Measurements from ENCODE around the gene GPR55. TPM values are rescaled to one million over a fixed set of nuclear protein-coding genes. Genes with fewer than 3 reads are reported as not detected.
A peak's percentile ranks its signal among the peaks of the same experiment; 100 is the strongest.

Gene GPR55
- total and polyA plus RNA-seq, 10 donors: 0.86 to 6.8 (median 3.1) TPM

DNA sequence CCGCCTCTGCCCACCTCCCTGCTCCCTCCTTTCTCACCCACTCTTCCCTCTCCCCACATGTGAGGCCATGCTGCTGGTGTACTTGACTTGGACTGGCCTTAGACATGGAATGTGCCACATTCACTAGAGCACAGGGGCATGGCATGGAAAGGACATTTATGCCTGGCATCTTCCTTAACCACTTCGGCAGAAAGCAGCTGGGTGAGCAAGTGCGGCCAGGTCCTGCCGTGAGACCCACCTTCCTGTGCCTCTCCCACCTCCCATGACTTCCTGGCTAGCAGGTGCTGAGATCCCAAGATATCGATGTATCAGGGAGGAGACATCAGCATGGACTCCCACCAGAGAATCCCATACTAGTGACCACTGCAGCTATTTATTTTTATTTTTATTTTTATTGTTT lies 13.0 kb downstream of the GPR55 start:
- WGBS, 5 donors: 79 to 97% (median 90%) methylated on average over 5 of the region's 5 CpGs
- intact Hi-C loops (cut with DNase I; ENCODE audit: low total_unique reads): loop anchor here (5.0 to 10.0 kb wide), 2 partner anchors 65 to 73 kb away; no protein-coding TSS in a partner anchor

DNA sequence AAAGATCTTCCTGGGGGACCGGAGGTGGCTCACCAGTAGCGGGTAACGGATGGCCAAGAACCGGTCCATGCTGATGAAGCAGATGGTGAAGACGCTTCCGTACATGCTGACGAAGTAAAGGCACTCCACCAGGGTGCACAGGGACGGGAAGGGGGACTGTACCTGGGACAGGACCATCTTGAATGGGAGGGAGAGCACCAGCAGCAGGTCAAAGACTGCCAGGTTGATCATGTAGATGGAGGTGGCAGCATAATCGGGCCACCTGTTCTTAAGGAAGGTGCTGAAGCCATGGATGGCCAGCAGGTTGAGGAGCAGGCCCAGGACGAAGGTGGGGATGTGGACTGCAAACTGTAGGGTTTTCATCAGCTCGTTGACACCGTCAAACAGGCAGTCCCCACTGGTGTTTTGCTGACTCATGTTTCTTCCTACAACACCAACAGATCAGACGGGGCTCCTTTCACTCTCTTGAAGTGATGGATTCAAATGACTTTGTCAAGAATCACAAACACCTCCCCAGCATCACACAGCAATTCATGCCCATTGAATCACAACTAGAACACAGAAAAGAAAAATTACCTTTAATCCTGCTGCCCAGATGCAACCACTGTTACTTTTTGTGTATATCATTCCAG lies 14.4 kb downstream of the GPR55 start:
- H3K36me3 ChIP-seq: peaks cover 0 to 10% (median 0%) of the 10 kb centered on the region in 6 donors
- H3K9me3 ChIP-seq: no peaks in the 10 kb centered on the region
- intact Hi-C loops (cut with DNase I; ENCODE audit: low total_unique reads): loop anchor here (5.0 to 10.0 kb wide), 2 partner anchors 63 to 74 kb away; no protein-coding TSS in a partner anchor
- no peak overlapping the region for H3K4me3 ChIP-seq
- no peak for TF ChIP-seq CTCF (IDR thresholded peaks at IDR 0.05 in 8 of 11, conservative IDR thresholded peaks at IDR 0.05 in 3 of 11)
- no peak for TF ChIP-seq POLR2AphosphoS5 (IDR thresholded peaks at IDR 0.05)
- TF ChIP-seq POLR2A (IDR thresholded peaks at IDR 0.05): no peak
- H3K27ac ChIP-seq: no peak overlapping the region
- WGBS, 5 donors: 74 to 81% (median 77%) methylated on average over 13 of the region's 13 CpGs
- H3K27me3 ChIP-seq (replicated peaks in 1 of 7): peaks cover 0 to 14% (median 0%) of the 10 kb centered on the region in 7 donors
- peak; percentile 47 for DNase-seq
- peaks cover 0 to 20% (median 3%) of the 10 kb centered on the region in 6 donors for H3K4me1 ChIP-seq

More for the DNA sequence above, 13.0 kb downstream of the GPR55 start:
- DNase-seq: peak; percentile 14
- peaks cover 0 to 10% (median 0%) of the 10 kb centered on the region in 6 donors for H3K36me3 ChIP-seq
- peaks cover 0 to 15% (median 3%) of the 10 kb centered on the region in 6 donors for H3K4me1 ChIP-seq
- H3K4me3 ChIP-seq: no peak overlapping the region
- TF ChIP-seq POLR2A (IDR thresholded peaks at IDR 0.05): no peak
- TF ChIP-seq POLR2AphosphoS5 (IDR thresholded peaks at IDR 0.05): no peak
- TF ChIP-seq CTCF (IDR thresholded peaks at IDR 0.05 in 8 of 11, conservative IDR thresholded peaks at IDR 0.05 in 3 of 11): no peak
- peaks cover 0 to 14% (median 0%) of the 10 kb centered on the region in 7 donors for H3K27me3 ChIP-seq (replicated peaks in 1 of 7)
- H3K27ac ChIP-seq: no peak overlapping the region
- H3K9me3 ChIP-seq: no peaks in the 10 kb centered on the region

- Histone ChIP-seq H3K36me3 (peaks cover 0 to 10% (median 0%) of the 10 kb centered on the region in 6 donors), H3K4me3 (no peak overlapping the region), H3K27ac (no peak overlapping the region), H3K4me1 (peaks cover 0 to 26% (median 3%) of the 10 kb centered on the region in 6 donors), H3K9me3 (no peaks in the 10 kb centered on the region), H3K27me3 (replicated peaks in 1 of 7) (peaks cover 0 to 10% (median 0%) of the 10 kb centered on the region in 7 donors)
- TF ChIP-seq POLR2A (IDR thresholded peaks at IDR 0.05) (no peak), CTCF (IDR thresholded peaks at IDR 0.05 in 8 of 11, conservative IDR thresholded peaks at IDR 0.05 in 3 of 11) (no peak), POLR2AphosphoS5 (IDR thresholded peaks at IDR 0.05) (no peak)
- DNase-seq: peak; percentile 61
- WGBS, 5 donors: 87 to 95% (median 93%) methylated on average over 18 of the region's 18 CpGs
- intact Hi-C loops (cut with DNase I; ENCODE audit: low total_unique reads): loop anchor here (5.0 to 10.0 kb wide), 2 partner anchors 63 to 75 kb away; no protein-coding TSS in a partner anchor
These were observed 15.0 kb downstream of the GPR55 start for GRCh38 chr2:230909841-230910545.
